NCI-H524 treated with DMSO at 0.1 percent for 48 hours (cell line): ENCODE data around the gene CACNG1.
"Not testable (repeated sequence)": the region's sequence is repeated elsewhere in the genome, so short reads cannot be mapped to it uniquely, and the experiment has no call there.

Experiments
- DNase-seq: peaks from one replicate; lab custom pipeline; 2025; lab: John Stamatoyannopoulos, UW

The CACNG1 gene

GRCh38 chr17:67080804-67081203 lies 36.5 kb downstream of the CACNG1 start:
- no peak for DNase-seq

GRCh38 chr17:67082107-67082506 lies 37.8 kb downstream of the CACNG1 start:
- no peak for DNase-seq

GRCh38 chr17:67085406-67085805 lies 41.1 kb downstream of the CACNG1 start:
- DNase-seq: no peak

GRCh38 chr17:67088639-67089038 lies 44.3 kb downstream of the CACNG1 start:
- no peak for DNase-seq

GRCh38 chr17:67090341-67090740 lies 46.0 kb downstream of the CACNG1 start:
- DNase-seq: no peak

DNA sequence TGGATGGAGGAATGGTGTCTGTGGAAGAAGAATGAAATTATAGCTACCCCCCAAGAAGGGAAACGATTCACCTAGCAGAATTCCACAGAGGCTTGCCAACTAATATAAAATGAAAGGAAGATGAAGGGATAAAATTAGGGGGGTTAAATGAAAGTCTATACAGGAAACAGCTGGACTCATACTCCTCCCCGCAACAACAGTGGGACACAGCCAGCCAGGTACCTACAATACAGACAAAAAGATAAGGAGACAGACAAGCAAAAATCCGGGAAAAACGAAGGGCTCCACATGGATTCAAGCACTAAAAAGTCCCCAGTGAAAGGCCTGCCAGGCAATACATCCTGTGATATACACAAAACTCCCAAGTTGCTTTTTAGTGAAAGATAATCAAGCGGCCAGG lies 47.9 kb downstream of the CACNG1 start:
- no peak for DNase-seq

- not testable (repeated sequence) for DNase-seq
Measured at GRCh38 chr17:67092710-67093109, 48.4 kb downstream of the CACNG1 start.

DNA sequence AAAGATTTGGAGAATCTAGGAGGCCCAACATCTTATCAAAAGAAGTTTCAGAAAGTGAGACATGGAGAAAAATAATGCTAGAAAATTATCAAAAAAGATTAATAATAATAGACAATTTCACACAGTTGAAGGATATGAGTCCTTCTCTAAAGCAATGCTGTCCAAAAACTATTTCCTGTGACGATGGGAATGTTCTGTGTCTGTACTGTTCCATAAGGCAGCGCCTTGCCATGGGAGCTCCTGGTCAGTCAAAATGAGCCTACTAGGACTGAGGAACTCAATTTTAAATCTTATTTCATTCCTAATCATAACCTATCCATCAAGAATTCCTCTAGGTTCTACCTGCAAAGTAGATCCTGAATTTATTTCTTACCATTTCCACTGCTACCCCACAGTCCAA lies 49.0 kb downstream of the CACNG1 start:
- DNase-seq: no peak

DNA sequence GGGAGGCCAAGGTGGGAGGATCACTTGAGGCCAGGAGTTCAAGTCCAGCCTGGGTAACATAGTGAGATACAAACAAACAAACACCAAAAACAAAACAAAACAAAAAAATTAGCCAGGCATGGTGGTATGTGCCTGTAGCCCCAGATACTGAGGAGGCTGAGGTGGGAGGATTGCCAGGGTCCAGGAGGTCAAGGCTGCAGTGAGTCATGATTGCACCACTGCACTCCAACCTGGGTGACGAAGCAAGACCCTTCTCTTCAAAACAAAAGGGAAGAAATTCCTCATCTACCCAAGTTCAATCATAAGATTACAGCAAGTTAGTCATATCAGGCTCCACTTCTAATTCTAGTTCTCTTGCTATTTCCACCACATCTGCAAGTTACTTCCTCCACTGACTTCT lies 50.9 kb downstream of the CACNG1 start:
- not testable (repeated sequence) for DNase-seq

DNA sequence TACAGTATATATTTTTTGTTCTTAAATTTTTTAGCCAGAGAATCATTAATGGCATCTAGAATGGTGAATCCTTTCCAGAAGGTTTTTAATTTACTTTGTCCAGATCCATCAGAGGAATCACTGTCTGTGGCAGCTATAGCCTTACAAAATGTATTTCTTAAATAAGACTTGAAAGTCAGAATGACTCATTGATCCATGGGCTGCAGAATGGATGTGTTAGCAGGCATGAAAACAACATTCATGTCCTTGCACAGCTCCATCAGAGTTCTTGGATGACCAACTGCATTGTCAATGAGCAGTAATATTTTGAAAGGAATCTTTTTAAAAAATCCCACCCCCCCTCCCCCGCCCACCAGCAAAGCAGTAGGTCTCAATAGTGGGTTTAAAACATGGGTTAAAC lies 51.4 kb downstream of the CACNG1 start:
- DNase-seq: no peak

GRCh38 chr17:67096609-67097008 lies 52.3 kb downstream of the CACNG1 start:
- no peak for DNase-seq

DNA sequence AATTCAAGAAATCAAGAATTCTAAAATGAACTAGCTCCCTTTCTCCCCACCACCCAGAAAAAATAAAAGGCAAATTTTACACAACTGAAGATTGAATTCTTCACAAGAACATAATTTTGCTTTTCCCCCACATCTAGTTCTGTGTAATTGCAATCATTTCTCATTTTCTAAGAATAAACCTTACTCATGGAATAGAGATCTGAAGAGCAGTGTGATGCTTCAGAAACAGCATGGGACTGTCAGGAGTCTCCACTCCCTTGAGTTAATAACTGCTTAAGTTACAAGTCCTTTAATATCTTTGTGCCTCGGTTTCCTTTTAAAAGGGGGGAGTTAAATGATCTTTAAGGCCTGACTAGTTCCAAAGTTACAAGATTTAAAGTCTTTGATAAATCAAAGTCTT lies 53.7 kb downstream of the CACNG1 start:
- no peak for DNase-seq

- DNase-seq: not testable (repeated sequence)
Measured at GRCh38 chr17:67104641-67105040, 60.3 kb downstream of the CACNG1 start.

GRCh38 chr17:67105213-67105612 lies 60.9 kb downstream of the CACNG1 start:
- DNase-seq: no peak
